Measurements from ENCODE around the gene GTF2H4.
"Not testable (repeated sequence)": the region's sequence is repeated elsewhere in the genome, so short reads cannot be mapped to it uniquely, and the experiment has no call there.

GTF2H4 gene

DNA sequence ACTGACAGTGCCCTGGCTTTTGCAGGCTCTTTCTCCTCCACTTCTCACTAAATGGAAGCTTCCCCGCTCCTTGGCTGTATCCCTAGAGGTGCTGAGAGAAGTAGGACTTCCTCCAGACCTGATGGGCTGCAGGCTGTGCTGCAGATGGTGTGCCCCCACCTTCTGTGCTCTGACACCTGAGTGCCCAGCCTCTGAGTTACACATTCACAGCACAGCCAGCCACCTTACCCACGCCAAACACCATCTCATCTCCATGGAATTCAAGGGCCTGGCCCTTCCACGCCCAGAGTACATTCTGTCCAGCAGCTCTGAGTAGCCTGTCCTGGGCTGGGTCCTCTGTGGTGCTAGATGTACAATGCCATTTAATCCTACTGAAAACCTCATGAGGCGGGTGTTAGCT lies 18.6 kb downstream of the GTF2H4 start:
- no peak for DNase-seq (ENCODE audit: low read depth)

DNA sequence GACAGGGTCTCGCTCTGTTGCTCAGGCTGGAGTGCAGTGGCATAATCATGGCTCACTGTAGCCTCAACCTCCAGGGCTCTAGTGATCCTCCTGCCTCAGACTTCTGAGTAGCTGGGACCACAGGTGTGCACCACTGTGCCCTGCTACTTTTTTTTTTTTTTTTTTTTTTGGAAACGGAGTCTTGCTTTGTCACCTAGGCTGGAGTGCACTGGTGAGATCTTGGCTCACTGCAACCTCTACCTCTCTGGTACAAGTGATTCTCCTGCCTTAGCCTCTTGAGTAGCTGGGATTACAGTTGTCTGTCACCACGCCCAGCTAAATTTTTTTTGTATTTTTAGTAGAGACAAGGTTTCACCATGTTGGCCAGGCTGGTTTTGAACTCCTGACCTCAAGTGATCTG lies 19.1 kb downstream of the GTF2H4 start:
- DNase-seq (ENCODE audit: low read depth): not testable (repeated sequence)

DNA sequence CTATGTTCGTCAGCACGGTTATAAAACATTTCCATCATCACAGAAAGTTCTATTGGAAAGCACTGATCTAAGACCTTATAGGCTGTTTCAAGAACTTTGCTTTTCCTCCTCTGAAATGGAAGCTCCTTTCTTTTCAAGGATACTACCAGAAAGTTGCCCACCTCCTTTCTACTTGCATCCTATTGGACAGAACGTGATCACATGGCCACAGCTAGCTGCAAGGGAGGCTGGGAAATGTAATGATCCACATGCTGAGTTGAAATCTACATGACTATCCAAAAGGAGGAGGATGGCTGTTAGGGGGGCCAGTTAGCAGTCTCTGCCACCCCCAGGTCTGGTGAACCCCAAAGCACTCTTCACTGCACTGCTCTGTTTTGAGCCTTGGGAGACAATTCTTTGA lies 20.7 kb downstream of the GTF2H4 start:
- no peak for DNase-seq (ENCODE audit: low read depth)

DNA sequence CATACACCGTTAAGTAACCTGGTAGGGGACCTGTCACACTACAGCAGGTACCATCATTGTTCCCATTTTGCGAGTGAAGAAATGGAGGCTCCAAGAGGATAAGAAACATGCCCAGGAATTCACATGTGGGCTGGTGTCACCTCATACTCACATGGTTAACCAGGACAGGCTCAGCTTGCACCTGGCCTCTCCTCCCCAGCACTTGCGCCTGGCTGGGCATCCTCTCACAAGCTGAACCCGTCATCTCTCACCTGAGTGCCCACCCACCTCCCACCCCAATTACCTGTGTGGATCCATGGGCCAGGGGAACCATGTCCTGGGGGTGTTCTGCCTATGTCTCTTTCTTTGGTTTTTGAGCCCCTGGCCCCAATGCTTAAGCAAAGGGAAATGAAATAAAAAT lies 22.5 kb downstream of the GTF2H4 start:
- no peak for DNase-seq (ENCODE audit: low read depth)

DNA sequence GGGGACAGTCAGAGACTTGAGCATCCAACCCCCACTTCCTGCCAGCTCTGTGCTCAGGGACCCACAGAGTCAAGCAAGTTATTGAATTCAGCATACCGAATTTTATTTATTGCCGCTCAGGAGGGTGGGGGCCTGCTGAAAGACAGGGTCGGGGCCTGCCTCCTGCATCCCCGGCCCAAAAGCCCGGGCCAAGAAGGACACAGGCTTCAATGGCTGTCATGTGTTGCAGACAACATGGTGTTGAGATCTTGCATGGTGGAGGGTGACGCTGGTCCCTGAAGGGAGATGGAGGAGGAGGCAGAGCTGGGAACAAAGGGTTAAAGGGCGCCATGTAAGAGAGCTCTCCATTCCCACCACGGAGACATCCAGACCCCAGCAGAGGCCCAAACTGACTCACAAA lies 23.3 kb downstream of the GTF2H4 start:
- DNase-seq (ENCODE audit: low read depth): no peak

DNA sequence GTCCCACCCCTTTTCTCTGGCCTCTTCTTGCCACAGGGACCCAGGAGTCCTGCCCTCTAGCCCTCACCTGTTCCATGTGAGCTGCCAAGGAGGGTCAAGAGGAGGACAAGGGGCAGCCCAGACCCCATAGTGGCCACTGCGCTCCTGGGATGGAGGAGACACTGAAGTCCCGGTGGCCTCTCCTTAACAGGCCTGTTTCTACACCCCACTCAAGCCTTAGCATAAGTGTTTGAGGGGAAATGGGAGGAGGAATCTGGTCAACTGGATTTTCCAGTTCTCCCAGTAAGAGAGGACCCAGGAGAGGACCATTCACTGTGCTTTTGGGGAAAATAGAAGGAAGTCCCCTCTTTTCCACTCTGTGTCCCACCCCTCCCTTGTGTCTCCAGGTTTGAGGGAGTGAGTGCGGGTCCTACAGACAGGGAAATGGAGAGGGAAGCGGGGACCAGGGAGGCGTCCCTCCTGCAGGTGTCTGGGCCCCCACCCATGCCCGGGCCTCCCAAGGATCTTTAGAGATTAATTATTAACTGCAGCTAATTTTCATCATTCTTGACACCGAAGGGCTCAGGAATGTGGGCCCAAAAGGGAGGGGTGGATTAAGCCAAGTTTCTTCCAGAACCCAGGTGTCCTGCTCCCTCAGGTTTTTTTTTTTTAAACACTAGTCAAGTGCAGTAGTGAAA lies 24.1 kb downstream of the GTF2H4 start, which contains the start of gene SFTA2:
TSS of gene SFTA2 (minus strand) at position 202 of the 677 bp plus-strand sequence. CDS start at position 128, 74 bp downstream.
- no peak for DNase-seq (ENCODE audit: low read depth)

DNA sequence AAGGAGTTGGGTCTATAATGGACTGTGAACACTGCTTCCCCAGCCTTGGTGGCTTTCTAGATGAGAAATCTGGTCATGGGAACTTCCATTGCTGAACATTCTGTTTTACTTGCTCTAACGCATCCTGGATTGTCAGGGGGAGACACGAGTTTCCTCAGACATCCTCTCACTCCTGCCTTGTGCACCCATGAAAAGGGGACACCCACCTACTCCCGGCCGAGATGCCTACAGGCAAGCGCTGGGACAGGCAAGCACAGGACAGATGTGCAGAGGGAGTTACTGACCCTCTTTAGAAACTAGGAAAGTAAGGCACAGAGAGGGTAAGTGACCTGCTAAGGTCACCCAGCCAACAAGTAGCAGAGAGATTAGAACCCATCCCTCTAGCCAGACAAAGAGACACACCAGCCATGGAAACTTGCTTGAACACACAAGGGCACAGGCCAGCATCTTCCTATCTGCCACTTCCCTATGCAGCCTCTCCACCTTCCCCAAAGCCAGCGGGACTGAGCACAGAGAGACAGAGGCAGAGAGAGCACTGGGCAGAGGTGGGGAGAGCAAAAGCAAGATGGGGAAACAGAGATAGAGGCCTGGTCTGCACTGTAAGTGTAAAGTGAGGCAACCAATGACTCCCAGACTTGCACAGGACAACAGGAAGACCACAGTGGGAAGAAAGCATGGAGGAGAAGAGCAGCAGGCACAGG lies 24.8 kb downstream of the GTF2H4 start:
- no peak for DNase-seq (ENCODE audit: low read depth)

DNA sequence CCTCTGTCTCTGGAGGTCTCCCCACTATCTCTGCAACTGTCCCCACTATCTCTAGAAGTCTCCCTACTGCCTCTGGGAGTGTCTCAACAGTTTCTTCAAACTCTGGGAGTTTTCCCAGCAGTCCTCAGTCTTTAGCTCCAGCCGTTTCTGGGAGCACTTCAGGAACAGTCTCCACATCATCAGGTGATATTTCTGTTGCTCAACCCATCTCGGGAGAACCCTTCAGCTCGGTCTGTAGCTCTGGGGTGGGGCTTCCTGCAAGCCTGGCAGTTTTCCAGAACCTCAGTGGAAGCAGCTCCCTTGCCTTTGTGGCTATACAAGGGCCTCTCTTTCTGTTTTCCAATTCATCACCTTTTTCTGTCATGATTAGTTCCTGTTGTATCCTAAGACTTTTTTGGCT lies 27.0 kb downstream of the GTF2H4 start:
- no peak for DNase-seq (ENCODE audit: low read depth)

DNA sequence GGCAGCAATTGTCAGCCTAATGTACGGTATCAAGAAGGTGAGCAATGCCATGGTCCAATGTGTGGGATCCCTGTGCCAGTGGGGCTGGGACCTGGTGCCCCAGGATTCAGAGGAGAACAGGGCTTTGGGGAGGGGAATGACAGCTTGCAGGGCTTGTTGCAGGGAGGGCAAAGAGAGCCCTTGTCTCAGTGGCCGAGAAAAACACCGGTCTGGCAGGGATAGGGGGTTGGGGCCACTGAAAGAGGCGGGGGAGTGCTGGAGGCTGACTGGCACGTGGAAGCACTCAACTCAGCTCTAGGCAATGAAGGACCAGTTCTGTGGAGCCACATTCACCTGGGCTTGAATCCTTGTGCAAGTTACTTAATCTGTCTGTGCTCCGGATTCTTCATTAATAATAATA lies 29.3 kb downstream of the GTF2H4 start:
- no peak for DNase-seq (ENCODE audit: low read depth)

DNA sequence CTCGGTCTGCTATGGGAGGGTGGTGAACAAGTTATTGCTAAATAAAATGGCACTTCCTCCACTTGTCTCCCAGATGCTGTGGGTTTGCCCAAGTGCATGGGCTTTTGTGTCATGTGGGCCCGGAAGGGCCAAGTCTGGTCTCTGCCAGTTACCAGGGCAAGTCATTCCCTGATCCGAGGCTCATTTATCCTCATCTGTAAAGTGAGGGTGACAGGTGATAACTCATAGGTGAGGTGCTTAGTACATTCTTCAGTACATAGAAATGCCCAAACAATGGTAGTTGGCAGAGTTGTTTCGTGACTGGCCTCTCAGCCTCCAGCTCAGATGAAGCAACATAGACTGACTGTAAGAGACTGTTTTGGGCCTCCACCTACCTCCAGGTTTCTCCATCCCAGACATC lies 30.7 kb downstream of the GTF2H4 start:
- DNase-seq (ENCODE audit: low read depth): no peak

DNA sequence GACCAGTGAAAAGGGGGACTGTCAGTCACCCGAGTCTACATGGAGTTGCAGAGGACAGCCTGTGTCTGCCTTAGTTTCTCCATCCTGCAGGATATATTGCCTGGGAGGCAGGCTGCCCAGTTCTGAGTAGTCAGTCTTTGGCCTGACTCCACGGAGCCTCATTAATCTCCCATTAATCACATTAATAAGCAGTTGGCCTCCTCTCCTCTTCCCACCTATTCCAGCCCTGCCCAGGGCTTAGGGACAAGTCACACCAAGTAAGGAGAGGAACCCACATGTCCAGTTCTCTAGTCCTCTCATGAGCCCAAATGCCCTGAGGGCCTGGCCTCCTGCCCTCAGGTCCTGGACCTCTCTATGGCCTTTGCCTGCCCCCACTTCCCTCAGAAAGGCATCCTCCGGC lies 31.5 kb downstream of the GTF2H4 start:
- DNase-seq (ENCODE audit: low read depth): no peak

DNA sequence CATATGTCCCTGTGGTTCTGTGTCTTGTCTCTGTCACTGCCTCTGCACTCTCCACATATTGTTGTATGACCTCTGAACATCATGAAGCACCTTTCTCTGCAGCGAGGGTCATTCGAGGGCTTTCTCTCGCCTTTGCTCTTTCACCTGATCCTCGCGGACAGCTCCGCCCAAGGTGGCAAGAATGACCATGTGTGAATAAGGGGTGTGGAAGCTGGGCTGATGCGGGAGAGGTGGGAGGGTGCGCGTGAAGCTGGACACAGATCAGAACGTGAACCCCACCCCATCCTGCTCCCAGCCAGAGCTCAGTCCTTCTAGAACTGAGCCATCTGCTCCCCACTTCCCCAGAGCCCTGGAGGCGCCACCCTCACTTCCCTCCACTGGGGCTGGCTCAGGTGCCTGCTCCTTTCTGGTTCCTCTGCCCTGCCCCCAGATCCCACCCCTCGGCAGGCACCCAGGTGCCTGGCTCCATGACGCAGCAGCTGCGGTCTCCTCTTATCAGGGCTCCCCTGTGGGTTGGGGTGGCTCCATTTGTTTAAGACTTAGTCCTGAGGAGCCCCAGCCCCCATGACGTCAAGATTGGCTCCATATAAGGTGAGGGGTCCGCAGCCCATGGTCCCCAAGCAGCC lies 32.5 kb downstream of the GTF2H4 start, which contains the start of gene MUCL3:
TSS of gene MUCL3 (plus strand) at position 613 of the 626 bp plus-strand sequence. CDS start 27 bp downstream, outside the sequence.
- DNase-seq (ENCODE audit: low read depth): no peak

DNA sequence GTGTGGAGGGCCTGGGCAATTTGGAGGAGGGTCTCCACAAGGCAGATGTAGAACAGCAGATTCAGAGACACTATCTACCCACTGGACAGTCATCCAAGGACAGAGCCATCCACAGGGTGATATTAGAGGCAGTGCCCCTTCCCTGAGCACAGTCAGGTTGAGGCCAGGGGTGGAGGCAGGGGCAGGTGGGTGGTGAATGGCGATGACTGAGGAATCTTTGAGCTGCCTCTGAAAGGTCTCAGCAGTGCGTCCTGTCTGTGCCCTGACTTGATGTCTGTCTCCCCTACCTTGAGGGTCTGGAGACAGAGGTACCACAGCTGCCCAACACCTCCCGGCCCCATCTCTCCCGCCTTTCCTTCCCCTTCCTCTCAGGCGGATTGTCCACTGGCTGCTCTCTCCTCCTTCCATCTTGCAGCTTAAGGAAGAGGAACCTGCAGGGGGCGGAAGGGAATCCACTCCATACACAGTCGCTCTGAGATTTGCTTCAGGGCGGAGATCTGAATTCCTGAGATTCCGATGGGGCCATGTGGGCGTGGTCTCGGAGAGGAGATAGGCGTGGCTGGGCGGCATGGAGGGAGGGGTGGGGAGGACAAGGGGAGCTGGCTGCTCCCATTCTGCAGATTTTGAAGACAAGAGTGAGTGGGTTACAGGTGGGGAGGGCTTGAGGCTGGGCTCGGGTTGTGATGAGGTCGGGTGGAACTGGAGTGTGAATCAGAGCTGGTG lies 34.5 kb downstream of the GTF2H4 start:
- no peak for DNase-seq (ENCODE audit: low read depth)

DNA sequence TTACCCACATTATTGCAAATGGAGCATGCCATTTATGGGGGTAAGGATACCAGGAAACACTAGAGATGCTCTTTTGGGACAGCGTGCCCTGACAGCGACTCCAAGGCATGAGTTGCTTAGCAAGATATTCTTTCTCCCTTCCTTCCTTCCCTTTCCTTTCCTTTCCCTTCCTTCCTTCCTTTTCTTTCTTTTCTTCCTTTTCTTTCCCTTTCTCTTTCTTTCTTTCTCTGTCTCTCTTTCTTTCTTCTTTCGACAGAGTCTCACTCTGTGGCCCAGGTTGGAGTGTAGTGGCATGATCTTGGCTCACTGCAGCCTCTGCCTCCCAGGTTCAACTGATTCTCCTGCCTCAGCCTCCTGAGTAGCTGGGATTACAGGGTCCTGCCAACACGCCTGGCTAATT lies 36.0 kb downstream of the GTF2H4 start:
- no peak for DNase-seq (ENCODE audit: low read depth)

DNA sequence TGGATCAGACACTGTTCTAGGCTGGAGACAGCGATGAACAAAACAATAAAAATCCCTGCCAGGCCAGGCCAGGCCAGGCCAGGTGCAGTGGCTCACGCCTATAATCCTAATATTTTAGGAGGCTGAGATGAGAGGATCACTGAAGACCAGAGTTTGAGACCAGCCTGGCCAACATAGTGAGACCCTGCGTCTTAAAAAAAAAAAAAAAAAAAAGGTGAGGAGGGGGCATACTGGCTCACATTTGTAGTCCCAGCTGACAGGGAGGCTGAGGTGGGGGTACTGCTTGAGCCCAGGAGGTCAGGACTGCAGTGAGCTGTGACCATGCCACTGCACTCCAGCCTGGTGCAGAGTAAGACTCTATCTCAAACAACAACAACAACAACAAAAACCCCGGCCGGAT lies 37.3 kb downstream of the GTF2H4 start:
- no peak for DNase-seq (ENCODE audit: low read depth)

DNA sequence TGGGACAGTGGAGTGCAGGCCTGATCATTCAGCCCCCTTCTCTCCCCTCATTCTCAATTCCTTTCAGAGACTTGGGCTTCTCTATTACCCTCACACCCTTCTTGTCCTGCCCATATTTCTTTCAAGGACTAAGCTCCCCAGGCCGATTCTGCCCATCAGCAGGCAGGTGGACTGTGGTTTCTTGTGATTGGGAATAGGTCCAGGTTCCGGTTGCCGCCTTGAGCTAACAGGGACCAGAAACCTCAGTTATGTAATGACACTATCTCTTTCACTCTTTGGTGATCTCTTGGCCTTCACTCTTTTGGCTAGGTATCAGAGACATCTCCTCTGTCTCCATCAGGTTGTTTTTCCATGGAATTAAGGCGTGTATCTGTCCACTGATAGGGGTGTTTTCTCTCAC lies 39.2 kb downstream of the GTF2H4 start:
- no peak for DNase-seq (ENCODE audit: low read depth)

DNA sequence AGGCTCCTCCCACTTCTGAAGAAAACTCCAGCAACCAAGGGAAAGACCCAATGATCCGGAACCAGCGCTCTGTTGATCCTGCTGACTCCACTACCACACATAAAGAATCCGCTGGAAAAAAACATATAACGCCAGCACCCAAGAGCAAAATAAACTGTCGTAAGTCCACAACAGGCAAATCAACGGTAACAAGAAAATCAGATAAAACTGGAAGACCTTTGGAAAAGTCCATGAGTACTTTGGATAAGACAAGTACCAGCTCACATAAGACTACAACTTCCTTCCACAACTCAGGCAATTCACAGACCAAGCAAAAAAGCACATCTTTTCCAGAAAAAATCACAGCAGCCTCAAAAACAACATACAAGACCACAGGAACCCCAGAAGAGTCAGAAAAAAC lies 40.8 kb downstream of the GTF2H4 start:
- no peak for DNase-seq (ENCODE audit: low read depth)

DNA sequence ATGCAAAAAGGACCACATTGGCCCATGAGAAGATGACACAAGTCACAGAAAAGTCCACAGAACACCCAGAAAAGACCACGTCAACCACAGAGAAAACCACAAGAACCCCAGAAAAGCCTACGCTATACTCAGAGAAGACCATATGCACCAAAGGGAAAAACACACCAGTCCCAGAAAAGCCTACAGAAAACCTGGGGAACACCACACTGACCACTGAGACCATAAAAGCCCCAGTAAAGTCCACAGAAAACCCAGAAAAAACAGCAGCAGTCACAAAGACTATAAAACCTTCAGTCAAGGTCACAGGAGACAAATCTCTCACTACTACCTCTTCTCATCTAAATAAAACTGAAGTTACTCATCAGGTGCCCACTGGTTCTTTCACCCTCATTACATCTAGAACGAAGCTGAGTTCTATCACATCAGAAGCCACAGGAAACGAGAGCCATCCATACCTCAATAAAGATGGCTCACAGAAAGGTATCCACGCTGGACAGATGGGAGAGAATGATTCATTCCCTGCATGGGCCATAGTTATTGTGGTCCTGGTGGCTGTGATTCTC lies 44.0 kb downstream of the GTF2H4 start:
- no peak for DNase-seq (ENCODE audit: low read depth)

DNA sequence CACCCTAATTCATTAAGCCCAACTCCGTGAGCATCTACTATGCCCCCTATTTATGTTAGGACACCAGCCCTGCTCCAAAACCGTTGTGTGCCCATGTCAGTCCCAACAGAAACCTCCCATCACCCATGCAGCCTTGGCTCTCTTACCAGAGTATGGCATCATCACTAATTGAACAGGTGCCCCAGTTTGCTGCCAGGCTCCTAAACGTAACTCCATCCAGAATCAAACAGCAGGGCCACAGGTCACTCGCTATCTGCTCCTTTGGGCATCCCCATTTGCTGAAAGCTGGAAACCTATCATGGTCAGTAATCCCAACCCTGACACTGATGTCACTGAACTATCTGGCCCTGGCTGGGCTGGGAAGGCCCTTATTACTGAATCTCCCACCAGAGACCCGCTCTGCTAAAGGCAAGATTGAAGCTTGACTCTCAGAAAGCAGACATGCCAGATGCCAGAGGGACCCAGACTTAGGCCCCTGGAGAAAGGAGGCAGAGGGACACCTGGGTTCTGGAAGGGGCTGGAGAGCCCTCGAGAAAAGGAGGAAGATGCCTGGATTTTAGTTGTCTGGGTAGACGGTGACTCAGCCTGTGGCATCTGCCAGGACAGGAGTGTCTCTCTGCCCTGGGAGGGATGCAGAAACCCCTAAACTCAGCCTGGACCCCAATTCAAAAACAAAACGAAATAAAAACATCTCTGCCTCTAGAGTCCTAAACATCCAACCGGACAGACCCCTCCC lies 46.8 kb downstream of the GTF2H4 start:
- DNase-seq (ENCODE audit: low read depth): no peak

DNA sequence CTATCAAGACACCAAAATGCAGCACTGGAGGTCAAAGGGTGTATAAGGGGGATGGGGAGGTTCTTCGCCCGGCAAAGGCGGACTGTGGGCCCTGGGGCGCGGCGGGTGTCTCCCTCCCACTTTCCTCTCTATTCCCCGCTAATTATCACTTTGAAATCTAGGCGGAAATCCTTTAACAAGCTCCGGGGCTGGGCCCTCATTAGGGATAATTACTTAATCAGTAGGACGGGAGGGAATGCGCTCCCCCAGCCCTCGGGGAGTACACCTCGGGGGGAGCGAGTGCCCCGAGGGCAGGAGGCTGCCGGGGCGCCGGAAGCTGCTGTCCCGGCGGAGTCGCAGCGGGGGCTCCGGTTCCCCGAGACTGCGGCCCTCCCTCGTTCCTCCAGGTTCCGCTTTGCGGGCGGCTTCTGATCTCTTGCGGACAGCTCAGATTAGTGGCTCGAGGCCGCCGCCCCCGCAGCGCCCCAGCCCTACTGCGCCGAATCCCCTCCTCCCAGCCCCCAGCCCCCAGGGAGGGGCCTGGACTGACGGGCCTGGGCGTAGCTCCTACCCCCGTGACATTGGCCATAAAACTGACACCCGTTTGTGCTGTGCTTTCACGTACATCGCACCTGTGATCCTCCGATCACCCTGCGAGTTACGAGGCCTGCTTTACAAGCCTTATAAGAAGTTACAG lies 47.5 kb downstream of the GTF2H4 start:
- peak; percentile 60 for DNase-seq (ENCODE audit: low read depth)

DNA sequence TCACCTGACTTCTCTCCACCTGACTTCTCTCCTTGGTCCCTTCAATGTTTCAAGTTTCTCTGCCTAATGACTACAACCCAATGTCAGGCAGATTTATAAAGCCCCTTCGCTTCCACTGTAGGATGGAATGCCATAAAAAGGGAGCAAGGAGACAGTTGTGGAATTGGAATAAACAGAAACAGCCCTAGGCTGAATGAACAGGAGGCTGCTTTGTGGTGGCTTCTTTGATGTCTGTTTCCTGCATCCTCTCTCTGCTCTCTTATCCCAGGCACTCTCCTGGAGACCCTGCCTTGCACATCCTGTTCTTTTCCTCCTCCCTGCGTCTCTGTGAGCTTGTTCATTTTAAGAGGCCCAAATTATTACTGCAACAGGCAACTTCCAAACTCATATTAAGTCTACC lies 49.7 kb downstream of the GTF2H4 start:
- no peak for DNase-seq (ENCODE audit: low read depth)

All from stimulated activated CD8-positive, alpha-beta memory T cell treated with anti-CD3 and anti-CD28 coated beads, Interleukin-15, amount 100 ng/mL, for 24 hours (primary cell).